Nephron (organoid): Measurements from ENCODE around the gene CCDC120.

Source experiments
- H3K27ac Mint-ChIP-seq, 3 experiments: 2 replicates each; pipeline ENCODE4 v1.8.0; 2020; ENCODE audit warnings: mixed read lengths in 3 of 3, mild to moderate bottlenecking in 2 of 3, moderate library complexity in 1 of 3
- H3K27me3 Mint-ChIP-seq: 2 replicates; pipeline ENCODE4 v1.8.0; 2021; ENCODE audit warnings: low read depth, mild to moderate bottlenecking, moderate library complexity, mixed read lengths
- H3K36me3 Mint-ChIP-seq: 2 replicates; pipeline ENCODE4 v1.8.0; 2020; ENCODE audit warnings: low read depth, mixed read lengths
- H3K4me1 Mint-ChIP-seq: 2 replicates; pipeline ENCODE4 v1.8.0; 2020; ENCODE audit warnings: mixed read lengths
- H3K4me3 Mint-ChIP-seq, 3 experiments: 2 replicates each; pipeline ENCODE4 v1.8.0; 2020; ENCODE audit warnings: mild to moderate bottlenecking in 3 of 3, mixed read lengths in 3 of 3, moderate library complexity in 2 of 3
- H3K9me3 Mint-ChIP-seq: 2 replicates; pipeline ENCODE4 v1.8.0; 2020; ENCODE audit warnings: mixed read lengths
- CTCF ChIP-seq, 3 experiments: fragments of 200-600 bp; sonication (generic); IDR thresholded peaks; one replicate each; pipeline ENCODE4 v1.5.0; 2021; ENCODE audit warnings: antibody characterized with exemption in 3 of 3; ENCODE audit not compliant: unreplicated experiment in 3 of 3

The CCDC120 gene

GRCh38 chrX:49110417-49110816 lies 51.6 kb downstream of the CCDC120 start:
- peaks cover 8% of the 10 kb centered on the region for H3K9me3 Mint-ChIP-seq
- H3K4me3 Mint-ChIP-seq, result no peak overlapping the region
- no peak overlapping the region for H3K27ac Mint-ChIP-seq
- no peaks in the 10 kb centered on the region for H3K27me3 Mint-ChIP-seq
- TF ChIP-seq CTCF (IDR thresholded peaks at IDR 0.05; ENCODE audit: unreplicated experiment in 3 of 3), result no peak
- H3K36me3 Mint-ChIP-seq, result peaks cover 28% of the 10 kb centered on the region
- no peaks in the 10 kb centered on the region for H3K4me1 Mint-ChIP-seq

- Mint-ChIP-seq H3K4me3 (no peak overlapping the region), H3K36me3 (peaks cover 40% of the 10 kb centered on the region), H3K9me3 (peaks cover 16% of the 10 kb centered on the region), H3K27ac (no peak overlapping the region), H3K4me1 (no peaks in the 10 kb centered on the region), H3K27me3 (no peaks in the 10 kb centered on the region)
- TF ChIP-seq CTCF (IDR thresholded peaks at IDR 0.05; ENCODE audit: unreplicated experiment in 3 of 3), result no peak
These were observed 53.0 kb downstream of the CCDC120 start for GRCh38 chrX:49111791-49112190.

GRCh38 chrX:49116076-49116475 lies 57.3 kb downstream of the CCDC120 start:
- H3K36me3 Mint-ChIP-seq, result peaks cover 48% of the 10 kb centered on the region
- H3K4me3 Mint-ChIP-seq, result no peak overlapping the region
- no peak overlapping the region for H3K27ac Mint-ChIP-seq
- H3K27me3 Mint-ChIP-seq, result no peaks in the 10 kb centered on the region
- TF ChIP-seq CTCF (IDR thresholded peaks at IDR 0.05; ENCODE audit: unreplicated experiment in 3 of 3), result no peak
- H3K9me3 Mint-ChIP-seq, result peaks cover 16% of the 10 kb centered on the region
- no peaks in the 10 kb centered on the region for H3K4me1 Mint-ChIP-seq

GRCh38 chrX:49116716-49117115 lies 57.9 kb downstream of the CCDC120 start:
- no peaks in the 10 kb centered on the region for H3K27me3 Mint-ChIP-seq

GRCh38 chrX:49117581-49117980 lies 58.8 kb downstream of the CCDC120 start:
- Mint-ChIP-seq H3K36me3 (peaks cover 53% of the 10 kb centered on the region), H3K27ac (no peak overlapping the region), H3K4me1 (no peaks in the 10 kb centered on the region), H3K27me3 (no peaks in the 10 kb centered on the region), H3K9me3 (peaks cover 20% of the 10 kb centered on the region), H3K4me3 (no peak overlapping the region)
- TF ChIP-seq CTCF (IDR thresholded peaks at IDR 0.05; ENCODE audit: unreplicated experiment in 3 of 3), result no peak

More at GRCh38 chrX:49116716-49117115, 57.9 kb downstream of the CCDC120 start:
- no peak for TF ChIP-seq CTCF (IDR thresholded peaks at IDR 0.05; ENCODE audit: unreplicated experiment in 3 of 3)
- H3K27ac Mint-ChIP-seq, result no peak overlapping the region
- peaks cover 55% of the 10 kb centered on the region for H3K36me3 Mint-ChIP-seq
- H3K9me3 Mint-ChIP-seq, result peaks cover 21% of the 10 kb centered on the region
- no peak overlapping the region for H3K4me3 Mint-ChIP-seq
- no peaks in the 10 kb centered on the region for H3K4me1 Mint-ChIP-seq
